K562 (cell line): Measurements from ENCODE around the gene FUCA1. TPM values are rescaled to one million over a fixed set of nuclear protein-coding genes. Genes with fewer than 3 reads are reported as not detected.

Source experiments
- ATF6 ChIP-seq: sonication (generic); formaldehyde crosslinking; IDR thresholded peaks from 2 replicates; pipeline ENCODE4 v1.4.0; 2020; ENCODE audit warnings: mild to moderate bottlenecking, missing genetic modification reagents
- BDP1 ChIP-seq: IDR thresholded peaks from 3 replicates; pipeline ENCODE4 v1.6.1; 2011; ENCODE audit not compliant: insufficient read length, insufficient read depth
- DNMT1 ChIP-seq: fragments of 450-650 bp; IDR thresholded peaks from 2 replicates; pipeline ENCODE4 v1.6.1; 2016; ENCODE audit warnings: antibody characterized with exemption, mild to moderate bottlenecking
- E2F3 ChIP-seq: fragments of 250-450 bp; sonication (Bioruptor Pico); IDR thresholded peaks from 2 replicates; pipeline ENCODE4 v1.4.0; 2020; ENCODE audit warnings: mild to moderate bottlenecking
- FIP1L1 ChIP-seq: fragments of 200-400 bp; formaldehyde crosslinking; IDR thresholded peaks from 2 replicates; pipeline ENCODE4 v1.6.1; 2018; ENCODE audit warnings: mild to moderate bottlenecking, low read depth, low read length; ENCODE audit not compliant: poor library complexity, severe bottlenecking
- FOXA3 ChIP-seq, 2 experiments: fragments of 450-650 bp in 1 of 2; sonication (generic) in 1 of 2; formaldehyde crosslinking; IDR thresholded peaks in 1 of 2; conservative IDR thresholded peaks in 1 of 2; 2 replicates each; pipeline versions ENCODE4 v1.4.0 to v1.8.0; 2020 to 2022; ENCODE audit warnings: mild to moderate bottlenecking in 2 of 2, missing genetic modification reagents in 1 of 2
- GABPB2 ChIP-seq: fragments of 250-450 bp; sonication (Bioruptor Pico); conservative IDR thresholded peaks from 2 replicates; pipeline ENCODE4 v1.5.1; 2021; ENCODE audit warnings: mild to moderate bottlenecking
- KDM5B ChIP-seq: fragments of 200-600 bp; sonication (generic); IDR thresholded peaks from 2 replicates; pipeline ENCODE4 v1.6.1; 2012; ENCODE audit warnings: low read depth, mild to moderate bottlenecking, moderate library complexity, low read length, control low read depth, inconsistent platforms; ENCODE audit not compliant: insufficient replicate concordance
- NFYB ChIP-seq: IDR thresholded peaks from 2 replicates; pipeline ENCODE4 v1.6.1; 2011; ENCODE audit warnings: mild to moderate bottlenecking, moderate library complexity; ENCODE audit not compliant: insufficient read length; ENCODE audit errors: extremely low read depth
- PTBP1 ChIP-seq: fragments of 200-400 bp; formaldehyde crosslinking; IDR thresholded peaks from 2 replicates; pipeline ENCODE4 v1.6.1; 2017; ENCODE audit warnings: low read depth, low read length
- RUNX1 ChIP-seq: sonication (generic); IDR thresholded peaks from 2 replicates; pipeline ENCODE4 v1.6.1; 2016; ENCODE audit warnings: antibody characterized with exemption, low read depth
- TFAM ChIP-seq: fragments of 250-450 bp; sonication (Bioruptor Pico); conservative IDR thresholded peaks from 2 replicates; pipeline ENCODE4 v1.5.0; 2021; ENCODE audit warnings: mild to moderate bottlenecking, moderate library complexity
- TGIF2 ChIP-seq: sonication (generic); formaldehyde crosslinking; IDR thresholded peaks from 2 replicates; pipeline ENCODE4 v1.8.1; 2022; ENCODE audit warnings: mild to moderate bottlenecking, missing genetic modification reagents, moderate library complexity
- ZBTB8A ChIP-seq: fragments of 450-650 bp; IDR thresholded peaks from 2 replicates; pipeline ENCODE4 v1.6.1; 2018; ENCODE audit warnings: mild to moderate bottlenecking, moderate library complexity; ENCODE audit not compliant: partially characterized antibody
- polyA plus RNA-seq, 8 experiments: library from polyadenylated mRNA; depleted of rRNA in 4 of 8; stranded (reverse) in 5 of 8; unstranded in 3 of 8; fragments of >200 nt; fragmentation: Nextera tagmentation in 2 of 8; fragmentation: Illumina TruSeq in 1 of 8; extraction: Ambion mirVana in 2 of 8; extraction: Trizol in 1 of 8; gene quantifications; 2 replicates each; pipeline versions ENCODE4 v1.2.1 to v1.2.3, GENCODE V29; 2011 to 2014; ENCODE audit warnings: inconsistent platforms in 1 of 8, missing spikeins in 1 of 8
- total RNA-seq, 7 experiments: library from RNA; depleted of rRNA in 6 of 7; stranded (reverse); fragments of >200 nt in 6 of 7; fragmentation: Illumina TruSeq in 2 of 7; extraction: Trizol in 2 of 7; gene quantifications; 2 replicates each; pipeline versions ENCODE4 v1.2.1 to v1.2.3, GENCODE V29; 2011 to 2021; ENCODE audit warnings: low replicate concordance in 1 of 7
- TF ChIP-seq, protein P1 (sequence below): IDR thresholded peaks from 2 replicates; pipeline ENCODE4 v1.6.1; 2016; ENCODE audit warnings: missing genetic modification characterization, missing compliant biosample characterization
- TF ChIP-seq, protein P2 (sequence below): fragments of 250-450 bp; sonication (Bioruptor Pico); IDR thresholded peaks from 2 replicates; pipeline ENCODE4 v1.4.0; 2020; ENCODE audit warnings: mild to moderate bottlenecking, moderate library complexity, borderline replicate concordance
- TF ChIP-seq, protein P3 (sequence below): fragments of 250-450 bp; sonication (Bioruptor Pico); IDR thresholded peaks from 2 replicates; pipeline ENCODE4 v1.4.0; 2020; ENCODE audit warnings: mild to moderate bottlenecking
- TF ChIP-seq, protein P4 (sequence below): sonication (generic); formaldehyde crosslinking; IDR thresholded peaks from 2 replicates; pipeline ENCODE4 v1.8.0; 2022; ENCODE audit warnings: missing genetic modification reagents, mild to moderate bottlenecking, borderline replicate concordance

Gene FUCA1
- total and polyA plus RNA-seq, 9 of the 15 experiments (the other 6 are each of a cell fraction or from before 2014, with no cell fraction given): 7.0 to 20.5 (median 13.5) TPM

GRCh38 chr1:23867895-23868556 is at the start of gene FUCA1 (continued):
- TF ChIP-seq, protein P1, sequence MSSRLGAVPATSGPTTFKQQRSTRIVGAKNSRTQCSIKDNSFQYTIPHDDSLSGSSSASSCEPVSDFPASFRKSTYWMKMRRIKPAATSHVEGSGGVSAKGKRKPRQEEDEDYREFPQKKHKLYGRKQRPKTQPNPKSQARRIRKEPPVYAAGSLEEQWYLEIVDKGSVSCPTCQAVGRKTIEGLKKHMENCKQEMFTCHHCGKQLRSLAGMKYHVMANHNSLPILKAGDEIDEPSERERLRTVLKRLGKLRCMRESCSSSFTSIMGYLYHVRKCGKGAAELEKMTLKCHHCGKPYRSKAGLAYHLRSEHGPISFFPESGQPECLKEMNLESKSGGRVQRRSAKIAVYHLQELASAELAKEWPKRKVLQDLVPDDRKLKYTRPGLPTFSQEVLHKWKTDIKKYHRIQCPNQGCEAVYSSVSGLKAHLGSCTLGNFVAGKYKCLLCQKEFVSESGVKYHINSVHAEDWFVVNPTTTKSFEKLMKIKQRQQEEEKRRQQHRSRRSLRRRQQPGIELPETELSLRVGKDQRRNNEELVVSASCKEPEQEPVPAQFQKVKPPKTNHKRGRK: no peak
- TF ChIP-seq ATF6 (CRISPR knock-in tag): 0 out of 2 replicates have a peak, but pooled peaks have one; percentile 63
- TF ChIP-seq, protein P2, sequence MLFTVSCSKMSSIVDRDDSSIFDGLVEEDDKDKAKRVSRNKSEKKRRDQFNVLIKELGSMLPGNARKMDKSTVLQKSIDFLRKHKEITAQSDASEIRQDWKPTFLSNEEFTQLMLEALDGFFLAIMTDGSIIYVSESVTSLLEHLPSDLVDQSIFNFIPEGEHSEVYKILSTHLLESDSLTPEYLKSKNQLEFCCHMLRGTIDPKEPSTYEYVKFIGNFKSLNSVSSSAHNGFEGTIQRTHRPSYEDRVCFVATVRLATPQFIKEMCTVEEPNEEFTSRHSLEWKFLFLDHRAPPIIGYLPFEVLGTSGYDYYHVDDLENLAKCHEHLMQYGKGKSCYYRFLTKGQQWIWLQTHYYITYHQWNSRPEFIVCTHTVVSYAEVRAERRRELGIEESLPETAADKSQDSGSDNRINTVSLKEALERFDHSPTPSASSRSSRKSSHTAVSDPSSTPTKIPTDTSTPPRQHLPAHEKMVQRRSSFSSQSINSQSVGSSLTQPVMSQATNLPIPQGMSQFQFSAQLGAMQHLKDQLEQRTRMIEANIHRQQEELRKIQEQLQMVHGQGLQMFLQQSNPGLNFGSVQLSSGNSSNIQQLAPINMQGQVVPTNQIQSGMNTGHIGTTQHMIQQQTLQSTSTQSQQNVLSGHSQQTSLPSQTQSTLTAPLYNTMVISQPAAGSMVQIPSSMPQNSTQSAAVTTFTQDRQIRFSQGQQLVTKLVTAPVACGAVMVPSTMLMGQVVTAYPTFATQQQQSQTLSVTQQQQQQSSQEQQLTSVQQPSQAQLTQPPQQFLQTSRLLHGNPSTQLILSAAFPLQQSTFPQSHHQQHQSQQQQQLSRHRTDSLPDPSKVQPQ (CRISPR knock-in tag): no peak
- TF ChIP-seq TGIF2: no peak
- no peak for TF ChIP-seq TFAM (CRISPR knock-in tag)
- no peak for TF ChIP-seq RUNX1
- TF ChIP-seq FIP1L1: peak; percentile 88
- no peak for TF ChIP-seq DNMT1
- TF ChIP-seq PTBP1: 0 out of 2 replicates have a peak, but pooled peaks have one; percentile 42
- TF ChIP-seq KDM5B: peak; percentile 69
- TF ChIP-seq NFYB: peak; percentile 58
- no peak for TF ChIP-seq GABPB2 (CRISPR knock-in tag)
- 0 out of 2 replicates have a peak, but pooled peaks have one; percentile 12 for TF ChIP-seq E2F3
- peak in 1 of 2 experiments; percentile 59; a peak in 1 of 4 replicates for TF ChIP-seq FOXA3 (CRISPR knock-in tag; conservative IDR thresholded peaks at IDR 0.05 in 1 of 2, IDR thresholded peaks at IDR 0.05 in 1 of 2)
- TF ChIP-seq, protein P3, sequence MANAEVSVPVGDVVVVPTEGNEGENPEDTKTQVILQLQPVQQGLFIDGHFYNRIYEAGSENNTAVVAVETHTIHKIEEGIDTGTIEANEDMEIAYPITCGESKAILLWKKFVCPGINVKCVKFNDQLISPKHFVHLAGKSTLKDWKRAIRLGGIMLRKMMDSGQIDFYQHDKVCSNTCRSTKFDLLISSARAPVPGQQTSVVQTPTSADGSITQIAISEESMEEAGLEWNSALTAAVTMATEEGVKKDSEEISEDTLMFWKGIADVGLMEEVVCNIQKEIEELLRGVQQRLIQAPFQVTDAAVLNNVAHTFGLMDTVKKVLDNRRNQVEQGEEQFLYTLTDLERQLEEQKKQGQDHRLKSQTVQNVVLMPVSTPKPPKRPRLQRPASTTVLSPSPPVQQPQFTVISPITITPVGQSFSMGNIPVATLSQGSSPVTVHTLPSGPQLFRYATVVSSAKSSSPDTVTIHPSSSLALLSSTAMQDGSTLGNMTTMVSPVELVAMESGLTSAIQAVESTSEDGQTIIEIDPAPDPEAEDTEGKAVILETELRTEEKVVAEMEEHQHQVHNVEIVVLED (CRISPR knock-in tag): no peak
- TF ChIP-seq, protein P4, sequence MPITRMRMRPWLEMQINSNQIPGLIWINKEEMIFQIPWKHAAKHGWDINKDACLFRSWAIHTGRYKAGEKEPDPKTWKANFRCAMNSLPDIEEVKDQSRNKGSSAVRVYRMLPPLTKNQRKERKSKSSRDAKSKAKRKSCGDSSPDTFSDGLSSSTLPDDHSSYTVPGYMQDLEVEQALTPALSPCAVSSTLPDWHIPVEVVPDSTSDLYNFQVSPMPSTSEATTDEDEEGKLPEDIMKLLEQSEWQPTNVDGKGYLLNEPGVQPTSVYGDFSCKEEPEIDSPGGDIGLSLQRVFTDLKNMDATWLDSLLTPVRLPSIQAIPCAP (CRISPR knock-in tag): no peak
- no peak for TF ChIP-seq BDP1
- no peak for TF ChIP-seq ZBTB8A
